ENCODE data around the gene OXSR1. TPM values are rescaled to one million over a fixed set of nuclear protein-coding genes. Genes with fewer than 3 reads are reported as not detected.

The OXSR1 gene
- total and polyA plus RNA-seq, 2 of the 13 experiments (the other 11 are each of a cell fraction or from before 2014, with no cell fraction given) = 27.4 to 32.6 TPM

- TF ChIP-seq ZBTB39 (CRISPR knock-in tag; IDR thresholded peaks at IDR 0.05) = peak; percentile 42; the same call in 1 of the 2 replicates
- 0 out of 3 replicates have a peak, but pooled peaks have one; percentile 25 for TF ChIP-seq MXI1 (IDR thresholded peaks at IDR 0.05; ENCODE audit: borderline replicate concordance, low read depth, low read length)
- TF ChIP-seq ZNF251 (CRISPR knock-in tag; IDR thresholded peaks at IDR 0.05) = no peak
- no peak for TF ChIP-seq ZNF562 (CRISPR knock-in tag; IDR thresholded peaks at IDR 0.05; ENCODE audit: borderline replicate concordance)
- TF ChIP-seq ZNF616 (CRISPR knock-in tag; IDR thresholded peaks at IDR 0.05; ENCODE audit: low read depth) = peak; percentile 80
- TF ChIP-seq ZNF432 (CRISPR knock-in tag; IDR thresholded peaks at IDR 0.05; ENCODE audit: borderline replicate concordance) = no peak; the same call in 1 of the 2 replicates
- TF ChIP-seq SAP130 (CRISPR knock-in tag; IDR thresholded peaks at IDR 0.05; ENCODE audit: low read depth) = peak; percentile 82
- peak; percentile 62; the same call in 1 of the 2 replicates for TF ChIP-seq TFAP4 (IDR thresholded peaks at IDR 0.05; ENCODE audit: borderline replicate concordance, low read depth)
- no peak for TF ChIP-seq SMARCC2 (IDR thresholded peaks at IDR 0.05)
- TF ChIP-seq MLX (CRISPR knock-in tag; IDR thresholded peaks at IDR 0.05) = no peak
- TF ChIP-seq POLR2AphosphoS5 (IDR thresholded peaks at IDR 0.05; ENCODE audit: low read depth, low read length) = peak; percentile 77
- no peak for TF ChIP-seq ATAD3A (CRISPR knock-in tag; IDR thresholded peaks at IDR 0.05)
- no peak for TF ChIP-seq MTF2 (CRISPR knock-in tag; IDR thresholded peaks at IDR 0.05; ENCODE audit: borderline replicate concordance)
- TF ChIP-seq POLR2A (IDR thresholded peaks at IDR 0.05; ENCODE audit: insufficient read depth in 1 of 2, low read depth in 2 of 2, low read length in 2 of 2) = peak; percentile 82 to 89
- 0 out of 2 replicates have a peak, but pooled peaks have one; percentile 69 for TF ChIP-seq RFXAP (CRISPR knock-in tag; IDR thresholded peaks at IDR 0.05; ENCODE audit: borderline replicate concordance)
- peak; percentile 88 for TF ChIP-seq HNRNPK (IDR thresholded peaks at IDR 0.05; ENCODE audit: low read depth, low read length, poor library complexity, severe bottlenecking)
- peak; percentile 71; the same call in 1 of the 2 replicates for TF ChIP-seq ZNF614 (CRISPR knock-in tag; IDR thresholded peaks at IDR 0.05; ENCODE audit: borderline replicate concordance)
- TF ChIP-seq FOXM1 (CRISPR knock-in tag; IDR thresholded peaks at IDR 0.05) = no peak
- TF ChIP-seq CBX2 (IDR thresholded peaks at IDR 0.05; ENCODE audit: low read depth, low read length) = no peak
- TF ChIP-seq CBX2 (CRISPR knock-in tag; IDR thresholded peaks at IDR 0.05; ENCODE audit: low read depth) = no peak
- peak; percentile 70; the same call in 1 of the 2 replicates for TF ChIP-seq ATF2 (CRISPR knock-in tag; IDR thresholded peaks at IDR 0.05)
- TF ChIP-seq ZNF580 (CRISPR knock-in tag; IDR thresholded peaks at IDR 0.05; ENCODE audit: borderline replicate concordance, low read depth) = peak; percentile 44; the same call in 1 of the 2 replicates
- no peak for TF ChIP-seq LCORL (IDR thresholded peaks at IDR 0.05)
- TF ChIP-seq LCORL (CRISPR knock-in tag; IDR thresholded peaks at IDR 0.05) = 0 out of 2 replicates have a peak, but pooled peaks have one; percentile 33
Observed at GRCh38 chr3:38164952-38165721, at the start of gene OXSR1 (continued).
